SU-DHL-6 (cell line): ENCODE measurements around the gene ZNF45.

ENCODE experiments used
- H2AFZ ChIP-seq: fragments of 200-600 bp; sonication (generic); 2 replicates; pipeline ENCODE4 v1.6.1; 2014; ENCODE audit warnings: low read depth, mild to moderate bottlenecking, moderate library complexity, mixed read lengths, antibody characterized with exemption, low read length; ENCODE audit not compliant: severe bottlenecking
- H3F3A ChIP-seq: fragments of 200-600 bp; shearing (Covaris generic); 2 replicates; pipeline ENCODE4 v1.6.0; 2016; ENCODE audit warnings: antibody characterized with exemption, mild to moderate bottlenecking; ENCODE audit not compliant: insufficient read depth
- H3K27ac ChIP-seq: fragments of 200-600 bp; sonication (generic); 2 replicates; pipeline ENCODE4 v1.5.1; 2016; ENCODE audit warnings: low read depth, mild to moderate bottlenecking, low read length, moderate library complexity, mixed read lengths
- H3K27me3 ChIP-seq: fragments of 200-600 bp; sonication (generic), shearing (Covaris generic); 2 replicates; pipeline ENCODE4 v1.6.0; 2014; ENCODE audit warnings: mild to moderate bottlenecking, low read length
- H3K36me3 ChIP-seq: fragments of 200-600 bp; sonication (generic); 2 replicates; pipeline ENCODE4 v1.6.1; 2014; ENCODE audit warnings: mild to moderate bottlenecking, low read length, mixed read lengths
- H3K4me2 ChIP-seq: fragments of 300-600, 200-600 bp; shearing (Covaris generic), sonication (generic); 2 replicates; pipeline ENCODE4 v1.6.0; 2014; ENCODE audit warnings: low read length, low read depth, mild to moderate bottlenecking; ENCODE audit not compliant: poor library complexity, severe bottlenecking
- H3K4me3 ChIP-seq: fragments of 200-600 bp; sonication (generic); 2 replicates; pipeline ENCODE4 v1.5.1; 2014; ENCODE audit warnings: antibody characterized with exemption, low read length, mild to moderate bottlenecking, mixed read lengths; ENCODE audit not compliant: insufficient read depth, poor library complexity, severe bottlenecking
- H3K79me2 ChIP-seq: fragments of 200-600 bp; sonication (generic); 2 replicates; pipeline ENCODE4 v1.6.1; 2014; ENCODE audit warnings: mild to moderate bottlenecking, low read length, moderate library complexity; ENCODE audit not compliant: insufficient read depth
- H3K9ac ChIP-seq: fragments of 200-600 bp; sonication (generic); 2 replicates; pipeline ENCODE4 v1.7.0; 2014; ENCODE audit warnings: mild to moderate bottlenecking, low read length
- H3K9me2 ChIP-seq: fragments of 200-600 bp; sonication (generic); replicated peaks from 2 replicates; pipeline ENCODE4 v1.6.1; 2014; ENCODE audit warnings: low read length; ENCODE audit not compliant: insufficient read depth
- H3K9me3 ChIP-seq: fragments of 200-600 bp; sonication (generic); 2 replicates; pipeline ENCODE4 v1.6.1; 2014; ENCODE audit warnings: low read length, mixed read lengths; ENCODE audit not compliant: insufficient read depth
- H4K20me1 ChIP-seq: fragments of 200-600 bp; sonication (generic); 2 replicates; pipeline ENCODE4 v1.6.1; 2014; ENCODE audit warnings: low read depth, mild to moderate bottlenecking, antibody characterized with exemption, low read length, moderate library complexity, mixed read lengths
- EZH2phosphoT487 ChIP-seq: fragments of 200-600 bp; sonication (generic), shearing (Covaris generic); conservative IDR thresholded peaks from 2 replicates; pipeline ENCODE4 v1.6.1; 2018; ENCODE audit warnings: mild to moderate bottlenecking, antibody characterized with exemption, low read length, moderate library complexity, mixed read lengths
- TF ChIP-seq, protein P1 (sequence below): fragments of 200-600 bp; sonication (generic); IDR thresholded peaks from one replicate; pipeline ENCODE4 v1.5.1; 2017; ENCODE audit warnings: antibody characterized with exemption, mild to moderate bottlenecking, low read length, moderate library complexity; ENCODE audit not compliant: insufficient read depth, poor library complexity, severe bottlenecking

The ZNF45 gene

DNA sequence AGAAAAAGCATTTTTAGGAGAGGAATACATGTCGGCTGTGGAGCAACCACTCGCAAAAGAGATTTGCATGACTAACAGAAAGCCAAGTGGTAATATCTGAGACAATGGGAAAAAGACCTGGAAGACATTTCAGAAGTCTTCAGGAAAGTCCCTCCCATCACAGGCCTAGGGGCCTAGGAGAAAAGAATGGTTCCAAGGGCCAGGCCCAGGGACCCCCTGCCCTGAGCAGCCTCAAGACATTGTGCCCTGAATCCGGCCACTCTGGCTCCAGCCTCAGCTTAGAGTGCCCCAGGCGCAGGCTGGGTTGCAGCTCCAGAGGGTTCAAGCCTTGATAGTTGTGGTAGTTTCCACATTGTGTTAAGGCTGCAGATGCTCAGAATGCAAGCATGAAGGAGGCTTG is 25.3 kb upstream of the ZNF45 start:
- no peak overlapping the region for H3K4me3 ChIP-seq
- H3K9ac ChIP-seq = no peak overlapping the region
- no peak overlapping the region for H2AFZ ChIP-seq
- no peaks in the 10 kb centered on the region for H3K36me3 ChIP-seq
- TF ChIP-seq, protein P1, sequence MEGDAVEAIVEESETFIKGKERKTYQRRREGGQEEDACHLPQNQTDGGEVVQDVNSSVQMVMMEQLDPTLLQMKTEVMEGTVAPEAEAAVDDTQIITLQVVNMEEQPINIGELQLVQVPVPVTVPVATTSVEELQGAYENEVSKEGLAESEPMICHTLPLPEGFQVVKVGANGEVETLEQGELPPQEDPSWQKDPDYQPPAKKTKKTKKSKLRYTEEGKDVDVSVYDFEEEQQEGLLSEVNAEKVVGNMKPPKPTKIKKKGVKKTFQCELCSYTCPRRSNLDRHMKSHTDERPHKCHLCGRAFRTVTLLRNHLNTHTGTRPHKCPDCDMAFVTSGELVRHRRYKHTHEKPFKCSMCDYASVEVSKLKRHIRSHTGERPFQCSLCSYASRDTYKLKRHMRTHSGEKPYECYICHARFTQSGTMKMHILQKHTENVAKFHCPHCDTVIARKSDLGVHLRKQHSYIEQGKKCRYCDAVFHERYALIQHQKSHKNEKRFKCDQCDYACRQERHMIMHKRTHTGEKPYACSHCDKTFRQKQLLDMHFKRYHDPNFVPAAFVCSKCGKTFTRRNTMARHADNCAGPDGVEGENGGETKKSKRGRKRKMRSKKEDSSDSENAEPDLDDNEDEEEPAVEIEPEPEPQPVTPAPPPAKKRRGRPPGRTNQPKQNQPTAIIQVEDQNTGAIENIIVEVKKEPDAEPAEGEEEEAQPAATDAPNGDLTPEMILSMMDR = no peak
- TF ChIP-seq EZH2phosphoT487 = no peak
- no peaks in the 10 kb centered on the region for H3K79me2 ChIP-seq
- no peaks in the 10 kb centered on the region for H3K27me3 ChIP-seq
- no peak overlapping the region for H3K4me2 ChIP-seq
- no peaks in the 10 kb centered on the region for H3F3A ChIP-seq
- H3K27ac ChIP-seq = no peak overlapping the region
- H3K9me2 ChIP-seq = no peaks in the 10 kb centered on the region
- no peaks in the 10 kb centered on the region for H4K20me1 ChIP-seq
- H3K9me3 ChIP-seq = peaks cover 6% of the 10 kb centered on the region; the same call in 1 of the 2 replicates

DNA sequence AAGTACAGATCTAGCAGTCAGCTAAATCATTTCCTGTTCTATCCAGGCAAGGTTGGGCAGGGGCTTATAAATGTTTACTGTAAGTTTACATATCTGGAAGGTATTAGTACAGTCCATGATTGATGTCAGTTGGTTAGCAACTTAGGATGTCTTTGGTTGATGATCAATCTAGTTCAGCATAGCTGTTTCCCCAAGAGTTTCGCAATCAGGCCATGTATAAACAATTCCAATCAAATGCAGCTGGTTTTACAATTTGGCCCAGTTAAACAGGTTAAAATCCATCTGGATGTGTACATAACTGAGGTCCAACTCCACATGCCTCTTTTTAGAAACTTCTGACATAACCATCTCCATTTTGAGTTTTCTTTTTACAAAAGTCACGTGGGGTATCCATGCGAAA is 22.8 kb upstream of the ZNF45 start:
- Histone ChIP-seq H3K9me2 (no peaks in the 10 kb centered on the region), H3K9ac (no peak overlapping the region), H3K27ac (no peak overlapping the region), H3K27me3 (no peaks in the 10 kb centered on the region), H4K20me1 (no peaks in the 10 kb centered on the region), H3K4me3 (no peak overlapping the region), H3K4me2 (no peak overlapping the region), H3F3A (no peaks in the 10 kb centered on the region), H3K36me3 (no peaks in the 10 kb centered on the region), H2AFZ (no peak overlapping the region), H3K9me3 (no peaks in the 10 kb centered on the region), H3K79me2 (no peaks in the 10 kb centered on the region)
- TF ChIP-seq, protein P1 = no peak
- no peak for TF ChIP-seq EZH2phosphoT487

DNA sequence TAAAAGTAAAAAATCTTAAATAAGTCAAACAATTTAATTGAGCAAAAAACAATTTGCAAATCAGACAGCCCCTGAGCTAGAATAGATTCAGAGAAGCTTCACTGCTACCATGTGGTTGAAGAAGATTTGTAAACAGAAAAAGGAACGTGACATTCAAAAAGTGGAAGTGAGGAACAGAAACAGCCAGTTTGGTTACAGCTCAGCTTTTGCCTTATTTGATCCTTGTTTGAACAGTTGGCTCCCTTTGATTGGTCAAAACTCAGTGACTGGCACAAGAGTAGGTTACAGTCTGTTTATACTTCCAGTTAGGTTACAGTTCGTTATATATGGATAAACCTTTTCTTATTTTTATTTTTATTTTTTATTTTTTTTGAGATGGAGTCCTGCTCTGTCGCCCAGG is 21.7 kb upstream of the ZNF45 start:
- no peaks in the 10 kb centered on the region for H4K20me1 ChIP-seq
- H3K9me3 ChIP-seq = no peaks in the 10 kb centered on the region
- no peak overlapping the region for H3K9ac ChIP-seq
- H3K36me3 ChIP-seq = no peaks in the 10 kb centered on the region
- TF ChIP-seq, protein P1 = no peak
- TF ChIP-seq EZH2phosphoT487 = no peak
- no peak overlapping the region for H3K4me3 ChIP-seq
- no peak overlapping the region for H3K4me2 ChIP-seq
- H3K27ac ChIP-seq = no peak overlapping the region
- no peaks in the 10 kb centered on the region for H3K27me3 ChIP-seq
- no peaks in the 10 kb centered on the region for H3F3A ChIP-seq
- H2AFZ ChIP-seq = no peak overlapping the region
- no peaks in the 10 kb centered on the region for H3K9me2 ChIP-seq
- no peaks in the 10 kb centered on the region for H3K79me2 ChIP-seq
